GM21619 (cell line): ENCODE results near the gene FBP2.
"Not testable (repeated sequence)": the region's sequence is repeated elsewhere in the genome, so short reads cannot be mapped to it uniquely, and the experiment has no call there.

Experiments
- ATAC-seq: cut with Tn5 transposase; IDR thresholded peaks from one replicate; pipeline ENCODE4 v1.9.1; 2021; ENCODE audit not compliant: unreplicated experiment

FBP2 gene

DNA sequence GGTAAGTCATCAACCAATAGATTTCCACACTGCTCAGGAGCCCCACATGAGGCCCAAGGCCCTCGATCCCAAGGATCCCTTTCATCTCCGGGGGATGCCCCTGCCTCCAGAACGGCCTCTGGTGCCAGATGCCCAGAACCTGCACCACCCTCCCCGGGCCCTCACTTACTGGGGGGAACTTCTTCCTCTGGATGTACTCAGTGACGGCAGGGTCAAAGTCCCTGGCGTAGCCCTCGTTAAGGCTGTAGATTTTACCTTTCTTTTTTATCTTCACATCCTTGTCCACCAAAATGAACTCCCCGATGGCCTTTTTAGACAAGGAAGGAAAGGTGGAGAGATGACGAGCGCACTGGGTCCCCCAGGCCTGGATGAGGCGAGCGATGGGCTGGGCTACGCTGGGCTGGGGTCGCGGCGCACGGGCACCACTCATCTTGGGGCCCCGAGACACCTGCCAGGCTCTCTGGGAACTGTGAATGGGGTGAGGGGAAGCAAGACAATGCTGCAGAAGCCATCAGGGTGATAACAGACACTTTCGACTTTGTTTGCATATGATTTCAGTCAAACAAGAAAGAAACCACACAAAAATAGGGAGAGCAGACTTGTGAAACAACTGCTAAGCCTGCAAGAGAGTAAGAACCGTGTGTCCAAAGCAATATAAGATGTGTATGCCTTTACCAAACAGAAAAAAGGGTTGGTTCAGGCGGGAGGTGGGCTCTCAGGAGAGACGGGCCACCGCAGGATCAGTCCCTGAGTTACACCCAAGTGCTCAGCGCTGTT is 13.2 kb upstream of the FBP2 start:
- ATAC-seq = no peak

DNA sequence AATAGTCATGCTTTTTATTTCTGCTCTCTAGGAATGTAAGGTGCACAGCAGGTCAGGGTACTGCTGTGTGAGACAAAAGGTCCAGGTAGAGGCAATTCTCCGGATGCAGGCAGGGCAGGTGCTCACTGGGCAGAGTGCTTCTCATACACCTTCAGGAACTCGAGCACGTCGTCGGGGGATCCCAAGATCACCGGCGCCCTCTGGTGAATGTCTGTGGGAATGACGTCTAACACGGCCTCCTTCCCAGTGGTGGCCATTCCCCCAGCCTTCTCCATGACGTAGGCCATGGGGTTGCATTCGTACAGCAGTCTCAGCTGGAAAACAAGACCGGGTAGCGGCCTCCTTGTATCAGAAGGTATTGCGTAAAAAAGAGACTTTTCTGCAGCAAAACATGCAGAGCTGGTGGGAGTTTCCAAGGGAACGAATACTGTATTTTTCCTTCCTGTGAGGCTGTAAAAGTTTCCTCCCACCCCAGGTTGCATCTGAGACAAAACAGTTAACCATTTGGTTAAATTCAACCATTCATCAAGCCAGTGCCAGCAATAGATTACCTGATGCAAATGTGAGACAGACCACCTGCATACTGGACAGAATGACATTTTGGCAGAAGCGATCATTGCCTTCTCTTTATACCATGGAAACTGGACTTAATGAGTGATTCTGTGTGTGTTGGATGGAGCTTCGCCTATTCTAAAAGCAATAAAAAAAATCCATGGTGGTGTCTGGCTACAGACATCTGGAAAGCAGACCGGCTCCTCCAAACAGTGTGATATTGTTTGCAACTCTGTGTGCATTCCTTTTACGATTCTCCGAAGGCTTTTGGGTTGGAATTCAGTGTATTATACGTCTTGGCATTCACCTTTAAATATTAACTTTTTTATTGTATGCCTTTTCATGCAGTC is 9.9 kb upstream of the FBP2 start:
- peak; percentile 73 for ATAC-seq

DNA sequence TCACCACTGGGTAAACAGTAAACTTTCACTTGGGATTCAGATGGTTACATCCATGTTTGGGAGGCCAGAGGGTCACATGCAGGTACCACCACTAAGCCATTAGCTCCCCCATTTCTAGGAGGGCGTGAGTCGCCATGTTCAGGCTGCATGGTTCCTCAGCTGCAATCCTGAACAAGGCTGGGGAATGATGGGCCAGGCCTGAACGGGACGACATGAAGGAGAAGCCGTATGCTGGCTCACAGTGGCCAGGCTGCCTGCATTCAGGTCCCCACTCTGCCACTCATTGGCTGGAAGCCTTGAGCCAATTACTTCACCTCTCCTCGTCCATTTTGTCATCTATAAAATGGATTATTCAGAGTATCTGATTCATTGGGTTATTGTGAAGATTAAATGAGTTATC is 9.0 kb upstream of the FBP2 start:
- ATAC-seq = no peak

DNA sequence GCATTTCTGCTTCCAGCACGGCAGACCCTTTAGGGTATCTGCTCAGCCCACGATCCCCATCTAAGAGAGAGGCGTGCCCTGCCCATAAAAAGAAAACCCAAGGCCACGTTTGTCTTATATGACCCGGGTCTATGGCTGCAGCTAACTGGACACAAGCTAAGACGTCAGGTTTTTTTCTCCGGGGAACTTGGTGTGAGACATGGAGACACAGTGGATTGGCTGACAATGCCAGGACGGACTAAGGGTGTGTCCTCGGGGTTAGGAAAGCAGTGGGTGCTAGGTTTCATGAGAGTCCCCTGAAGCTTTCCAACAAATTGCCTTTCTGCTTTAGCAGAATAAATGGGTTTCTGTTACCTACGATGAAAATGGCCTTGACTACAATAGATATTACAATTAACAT is 7.1 kb upstream of the FBP2 start:
- no peak for ATAC-seq

DNA sequence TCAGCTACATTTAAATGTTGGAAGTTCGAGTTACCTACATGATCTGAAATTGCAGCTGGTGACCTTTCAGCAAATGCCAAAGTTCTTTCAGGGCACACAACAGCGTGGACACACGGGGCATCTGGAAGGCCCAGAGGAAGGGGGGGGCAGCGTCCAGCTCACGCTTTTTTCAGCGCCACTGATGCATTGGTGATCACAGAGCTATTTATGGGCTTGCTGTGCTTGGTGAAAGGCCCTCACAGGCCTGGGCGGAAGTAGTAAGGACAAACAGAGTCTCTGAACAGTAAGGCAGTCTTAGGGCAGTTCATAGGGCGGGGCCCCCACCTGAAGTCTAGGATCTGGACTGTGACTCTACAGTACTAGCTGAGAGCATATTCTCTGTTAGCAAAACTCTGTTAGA is 6.6 kb upstream of the FBP2 start:
- no peak for ATAC-seq

DNA sequence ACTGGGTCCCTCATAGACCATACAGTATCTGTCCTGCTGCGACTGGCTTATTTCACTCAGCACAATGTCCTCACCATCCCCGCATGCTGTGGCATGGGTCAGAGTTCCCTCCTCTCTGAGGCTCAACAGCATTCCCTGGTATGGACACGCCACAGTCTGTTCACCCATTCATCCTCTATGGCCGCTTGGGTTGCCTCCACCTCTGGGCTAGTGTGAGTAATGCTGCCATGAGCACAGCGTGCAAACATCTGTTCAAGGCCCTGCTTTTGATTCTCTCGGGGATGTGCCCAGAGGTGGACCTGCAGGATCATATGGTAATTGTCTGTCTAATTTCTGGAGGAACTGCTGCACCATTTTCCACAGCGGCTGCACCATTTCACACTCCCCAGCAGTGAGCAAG is 5.5 kb upstream of the FBP2 start:
- no peak for ATAC-seq

DNA sequence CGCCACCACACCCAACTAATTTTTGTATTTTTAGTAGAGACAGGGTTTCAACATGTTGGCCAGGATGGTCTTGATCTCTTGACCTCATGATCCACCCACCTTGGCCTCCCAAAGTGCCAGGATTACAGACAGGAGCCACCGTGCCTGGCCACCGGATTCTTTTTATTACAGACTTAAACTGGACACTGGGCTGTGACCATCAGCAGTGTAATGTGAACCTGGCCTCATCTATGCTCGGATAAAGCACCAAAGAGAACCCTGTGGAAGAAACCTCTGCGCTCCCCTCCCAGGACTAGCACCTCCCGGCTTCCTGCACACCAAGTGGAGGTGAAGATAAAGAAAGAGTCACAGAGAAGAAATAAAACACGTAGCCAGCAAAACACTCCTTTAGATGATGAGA is 941 bp downstream of the FBP2 start:
- ATAC-seq = not testable (repeated sequence)

DNA sequence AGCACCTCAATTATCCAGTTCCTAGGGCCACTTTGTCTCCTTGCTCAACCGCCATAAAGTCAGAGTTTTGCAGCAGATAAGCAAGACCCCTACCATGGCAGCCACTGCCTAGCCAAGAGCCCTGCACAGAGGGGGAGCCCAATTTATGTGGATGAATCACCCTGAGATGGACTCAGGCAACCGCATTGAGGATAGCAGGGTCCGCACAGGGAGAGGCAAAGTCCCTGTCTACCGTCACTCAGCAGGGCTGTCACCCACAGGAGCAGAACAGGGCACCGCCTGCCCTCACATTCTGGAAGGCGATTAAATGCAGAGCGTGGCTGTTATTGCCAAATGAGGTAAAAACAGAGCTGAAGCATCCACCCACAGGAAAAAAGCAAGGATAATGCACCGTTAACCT is 1.7 kb downstream of the FBP2 start:
- no peak for ATAC-seq

DNA sequence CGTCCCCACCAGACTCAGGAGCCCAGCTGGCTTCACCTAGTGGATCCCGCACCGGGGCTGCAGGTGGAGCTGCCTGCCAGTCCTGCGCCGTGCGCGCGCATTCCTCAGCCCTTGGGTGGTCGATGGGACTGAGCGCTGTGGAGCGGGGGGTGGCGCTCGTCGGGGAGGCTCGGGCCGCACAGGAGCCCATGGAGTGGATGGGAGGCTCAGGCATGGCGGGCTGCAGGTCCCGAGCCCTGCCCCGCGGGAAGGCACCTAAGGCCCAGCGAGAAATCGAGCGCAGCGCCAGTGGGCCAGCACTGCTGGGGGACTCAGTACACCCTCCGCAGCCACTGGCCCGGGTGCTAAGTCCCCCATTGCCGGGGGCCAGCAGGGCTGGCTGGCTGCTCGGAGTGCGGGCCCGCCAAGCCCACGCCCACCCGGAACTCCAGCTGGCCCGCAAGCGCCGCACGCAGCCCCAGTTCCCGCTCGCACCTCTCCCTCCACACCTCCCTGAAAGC is 2.5 kb downstream of the FBP2 start:
- not testable (repeated sequence) for ATAC-seq

DNA sequence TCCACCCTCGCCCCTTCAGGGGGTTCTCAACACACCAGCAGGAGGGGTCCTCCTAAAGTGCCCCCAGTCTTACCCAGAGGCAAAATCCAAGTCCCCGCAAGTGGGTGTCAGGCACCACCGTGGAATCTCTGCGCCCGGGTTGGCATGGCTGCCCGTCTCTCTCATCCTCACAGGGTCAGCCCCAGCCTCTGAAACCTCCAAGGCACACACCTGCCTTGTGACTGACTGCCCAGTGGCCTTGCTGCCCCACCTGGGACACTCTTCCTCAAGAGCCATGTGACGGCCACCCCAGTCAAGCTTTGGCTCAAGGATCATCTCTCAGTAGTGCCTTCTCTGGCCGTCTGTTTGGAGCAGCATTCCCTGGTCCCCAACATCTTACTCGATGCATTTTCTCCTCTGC is 4.9 kb downstream of the FBP2 start:
- ATAC-seq = no peak

DNA sequence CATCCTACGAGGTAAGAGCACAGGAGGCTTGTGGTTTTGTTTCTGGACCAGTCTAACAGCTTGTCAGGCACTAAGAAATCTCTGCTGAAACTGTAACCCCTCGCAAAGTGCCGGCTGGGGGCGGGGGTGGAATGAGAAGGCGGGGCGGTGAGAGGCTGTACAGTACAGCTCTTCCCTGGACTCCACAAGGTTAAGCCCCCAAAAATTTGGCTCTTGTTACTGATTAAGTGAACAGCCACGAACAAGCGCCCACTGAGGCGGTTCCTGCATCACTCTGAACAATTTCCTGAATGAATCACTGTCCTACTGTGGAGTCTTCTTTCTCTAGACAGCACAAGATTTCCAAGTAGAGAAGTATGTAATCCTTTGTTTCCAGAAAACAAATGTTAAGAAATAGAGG is 6.8 kb downstream of the FBP2 start:
- ATAC-seq = no peak

DNA sequence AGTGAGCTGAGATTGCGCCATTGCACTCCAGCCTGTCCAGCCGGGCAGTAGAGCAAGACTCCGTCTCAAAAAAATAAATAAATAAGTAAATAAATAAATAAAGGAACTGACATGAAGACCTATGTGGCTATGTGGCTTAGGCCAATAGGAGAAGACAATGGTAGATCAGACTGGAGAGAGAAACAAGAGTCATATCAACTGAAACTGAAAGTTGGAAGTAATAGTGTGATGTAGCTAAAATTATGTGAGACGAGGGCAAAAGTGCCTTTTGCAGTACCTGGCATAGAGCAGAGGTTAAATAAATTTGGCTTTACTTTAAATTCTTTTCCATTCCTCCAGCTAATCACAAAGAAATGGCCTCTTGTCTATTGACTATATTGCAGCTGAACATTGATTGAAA is 7.3 kb downstream of the FBP2 start:
- ATAC-seq = no peak

DNA sequence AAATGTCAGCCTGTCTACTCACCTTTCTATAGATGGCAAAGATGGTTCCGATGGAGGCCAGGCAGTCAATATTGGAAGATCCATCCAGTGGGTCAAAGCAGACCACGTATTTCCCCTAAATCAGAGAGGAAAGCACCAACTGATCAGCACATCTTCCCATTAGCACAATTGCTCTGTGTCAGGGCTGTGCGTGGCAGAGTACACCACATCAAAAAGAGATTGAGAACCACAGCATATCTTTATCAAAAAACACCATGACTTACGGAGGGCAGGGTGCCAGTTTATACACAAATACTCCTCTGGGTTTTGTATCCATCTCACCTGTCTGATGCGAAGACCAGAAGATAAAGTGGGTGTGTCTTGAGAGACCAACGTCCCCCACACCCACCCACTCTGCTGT is 9.1 kb downstream of the FBP2 start:
- no peak for ATAC-seq

DNA sequence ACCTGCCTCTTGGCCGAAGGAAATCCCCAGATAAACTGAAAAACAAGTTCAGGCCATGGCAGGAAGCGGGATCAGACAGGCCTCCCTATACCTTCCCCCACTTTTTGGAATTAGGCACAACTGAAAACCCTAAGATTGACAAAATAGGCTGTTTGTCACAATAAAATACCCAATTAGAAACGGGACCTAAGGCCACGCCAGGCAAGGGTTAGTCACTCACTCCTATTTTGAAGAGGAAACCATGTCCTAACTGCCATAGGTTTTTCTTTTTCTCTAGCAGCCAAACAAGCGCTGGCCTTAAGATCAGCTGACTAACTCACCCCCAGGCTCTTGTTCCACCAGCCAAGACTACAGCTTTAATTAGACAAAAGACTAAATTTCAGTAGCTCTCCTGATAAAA is 11.9 kb downstream of the FBP2 start:
- ATAC-seq = no peak

DNA sequence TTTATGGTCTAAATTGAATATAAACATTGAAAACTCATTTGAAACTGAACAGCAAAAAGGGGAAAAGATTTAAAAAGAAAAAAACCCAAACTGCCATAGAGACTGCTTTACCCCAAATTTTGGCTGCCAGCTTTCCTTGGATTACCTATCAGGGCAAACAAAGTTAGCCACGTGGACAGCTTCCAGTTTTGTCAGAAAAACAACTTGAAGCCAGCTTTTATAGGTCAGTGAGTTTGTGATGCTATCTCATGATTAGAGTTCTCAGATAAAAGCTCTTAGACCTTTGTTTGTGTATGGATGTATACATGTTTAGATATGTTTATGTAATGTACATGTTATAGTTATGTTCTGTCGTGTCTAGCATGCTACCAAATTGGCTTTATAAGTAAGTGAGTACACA is 16.1 kb downstream of the FBP2 start:
- no peak for ATAC-seq

DNA sequence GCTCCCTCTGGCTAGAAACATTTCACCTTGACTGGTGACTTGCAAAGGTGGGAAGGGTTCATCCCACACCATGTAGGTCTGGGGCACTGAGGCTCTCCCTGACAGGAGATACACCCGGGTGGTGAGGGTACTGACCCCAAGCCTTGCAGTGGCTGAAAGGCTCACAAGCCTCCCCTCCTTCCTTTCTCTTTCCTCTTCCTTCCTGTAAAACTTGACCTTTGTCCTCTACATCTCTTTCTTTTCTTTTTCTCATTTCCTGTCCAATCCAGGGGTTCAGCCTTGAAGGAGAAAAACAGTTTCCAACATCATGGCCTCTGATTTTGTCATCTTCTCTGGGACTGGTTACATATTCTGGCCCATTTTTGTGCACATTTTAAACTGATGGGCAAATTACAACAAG is 16.6 kb downstream of the FBP2 start:
- no peak for ATAC-seq

DNA sequence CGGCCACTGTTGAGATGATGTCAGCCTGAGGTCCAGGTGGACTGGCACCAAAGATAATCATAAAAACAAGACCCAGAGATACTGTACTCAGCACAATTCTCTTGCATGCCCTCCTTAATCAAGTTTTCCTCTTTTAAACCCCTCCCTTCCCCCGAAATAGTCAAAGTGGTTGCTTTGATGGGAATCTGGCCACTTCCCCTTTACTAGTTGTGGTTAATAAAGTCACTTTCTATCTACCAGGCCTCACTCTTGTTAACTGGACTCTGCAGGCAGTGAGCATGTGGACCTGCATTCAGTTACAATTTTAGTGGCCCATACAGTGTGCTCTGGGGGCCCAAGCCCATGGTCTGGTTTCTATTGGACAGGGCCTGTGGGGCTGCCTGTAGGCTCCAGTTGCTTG is 17.5 kb downstream of the FBP2 start:
- ATAC-seq = no peak

DNA sequence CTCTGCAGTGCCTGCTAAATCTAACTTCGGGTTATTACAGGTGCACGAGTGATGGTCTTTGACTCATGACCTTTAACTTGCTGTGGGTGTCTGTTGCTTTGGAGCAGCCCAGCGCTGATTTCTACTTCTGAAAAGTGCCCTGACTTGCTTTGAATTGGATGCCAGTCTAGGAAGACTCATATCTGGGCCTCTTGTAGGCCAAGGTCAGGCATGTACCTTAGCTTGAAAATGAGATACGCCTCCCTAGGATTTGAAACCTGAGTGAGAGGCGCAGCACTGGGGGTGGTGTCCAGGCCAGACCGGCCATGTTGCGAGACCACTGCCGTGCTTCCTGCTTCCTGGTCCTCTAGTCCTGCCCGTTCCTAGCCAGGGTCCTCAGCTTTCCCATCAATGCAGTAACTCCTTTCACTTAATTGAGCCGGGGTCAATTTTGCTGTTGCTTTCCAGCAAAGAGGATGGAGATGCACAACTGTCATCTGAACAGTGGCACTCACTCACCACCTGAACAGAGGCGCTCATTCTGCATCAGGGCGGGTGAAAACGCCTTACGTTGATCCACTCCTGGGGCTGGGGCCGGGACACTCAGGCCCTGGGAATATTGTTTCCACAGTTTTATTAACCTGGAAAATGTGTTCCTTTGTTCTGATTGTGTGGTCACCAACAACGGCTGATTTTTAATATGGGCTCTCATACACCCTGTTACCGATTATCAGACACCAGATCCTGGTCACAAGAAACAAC is 24.5 kb downstream of the FBP2 start:
- no peak for ATAC-seq

DNA sequence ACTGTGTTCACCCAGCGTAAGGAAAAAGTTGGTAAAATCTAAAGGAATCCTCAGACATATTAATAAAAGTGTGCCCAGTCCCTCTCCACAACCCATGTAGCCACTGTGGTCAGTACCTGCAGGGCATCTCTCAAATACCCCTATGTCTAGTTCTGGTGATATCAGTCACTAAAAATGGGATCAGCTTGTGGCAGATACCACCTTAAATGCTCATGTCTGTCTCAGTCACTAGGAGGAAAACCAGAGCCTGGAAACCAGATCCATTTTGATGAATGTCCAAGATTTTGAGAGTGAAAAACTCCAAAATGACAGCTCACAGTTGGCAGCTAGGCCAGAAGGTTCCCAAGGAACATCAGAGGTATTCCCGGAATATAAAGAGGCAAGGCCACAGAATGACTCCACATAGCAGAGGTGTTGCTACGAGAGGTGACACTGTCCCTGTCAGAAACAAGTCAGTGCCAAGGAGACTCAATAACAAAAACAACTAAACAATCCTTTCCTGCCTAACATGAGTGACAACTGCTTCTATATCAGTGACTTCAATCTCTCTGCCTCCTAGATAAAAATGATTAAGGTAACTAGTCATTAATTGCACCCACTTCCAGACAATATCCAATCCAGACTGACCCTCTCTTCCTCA is 25.3 kb downstream of the FBP2 start:
- no peak for ATAC-seq

DNA sequence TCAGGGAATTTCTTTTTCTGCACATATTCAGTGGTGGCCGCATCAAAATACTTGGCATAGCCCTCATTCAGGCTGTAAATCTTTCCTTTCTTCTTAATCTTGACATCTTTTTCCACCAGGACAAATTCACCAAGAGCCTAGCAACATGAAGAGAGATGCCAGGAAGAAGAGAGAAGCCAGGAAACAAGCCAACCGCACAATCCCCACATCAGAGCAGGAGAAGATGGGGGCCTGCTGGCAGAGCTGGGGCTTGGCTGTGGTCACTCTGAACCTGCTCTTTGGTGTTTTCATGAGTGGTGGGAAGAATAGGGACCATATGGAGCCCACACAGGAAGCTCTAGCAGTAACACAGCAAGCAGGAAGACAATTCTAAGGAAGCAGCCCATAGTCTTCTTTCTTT is 26.4 kb downstream of the FBP2 start:
- ATAC-seq = no peak

DNA sequence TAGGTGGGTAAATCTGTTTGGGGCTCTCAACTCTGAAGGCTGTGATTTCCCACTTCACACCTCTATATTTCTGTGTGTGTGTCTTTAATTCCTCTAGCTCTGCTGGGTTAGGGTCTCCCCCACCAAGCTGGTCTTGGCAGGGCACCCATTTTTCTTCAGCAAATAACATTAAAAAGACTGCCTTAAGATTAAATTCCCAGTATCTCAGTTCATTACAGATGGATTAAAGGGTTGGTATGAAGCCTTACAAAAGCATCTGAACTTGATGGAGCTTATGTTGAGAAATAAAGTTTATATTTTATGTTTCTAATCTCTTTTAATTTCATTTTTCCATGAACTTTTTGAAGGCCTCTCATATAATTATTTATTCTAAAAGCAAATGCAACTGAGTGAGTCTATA is 27.1 kb downstream of the FBP2 start:
- no peak for ATAC-seq
